Pons (tissue), 1 donor: ENCODE measurements around the gene GIT1.
"Not testable (repeated sequence)": the region's sequence is repeated elsewhere in the genome, so short reads cannot be mapped to it uniquely, and the experiment has no call there.

Source experiments
- DNase-seq: peaks from one replicate; pipeline ENCODE4 v3.0.0-alpha.2; 2016; ENCODE audit warnings: low spot score

Gene GIT1

DNA sequence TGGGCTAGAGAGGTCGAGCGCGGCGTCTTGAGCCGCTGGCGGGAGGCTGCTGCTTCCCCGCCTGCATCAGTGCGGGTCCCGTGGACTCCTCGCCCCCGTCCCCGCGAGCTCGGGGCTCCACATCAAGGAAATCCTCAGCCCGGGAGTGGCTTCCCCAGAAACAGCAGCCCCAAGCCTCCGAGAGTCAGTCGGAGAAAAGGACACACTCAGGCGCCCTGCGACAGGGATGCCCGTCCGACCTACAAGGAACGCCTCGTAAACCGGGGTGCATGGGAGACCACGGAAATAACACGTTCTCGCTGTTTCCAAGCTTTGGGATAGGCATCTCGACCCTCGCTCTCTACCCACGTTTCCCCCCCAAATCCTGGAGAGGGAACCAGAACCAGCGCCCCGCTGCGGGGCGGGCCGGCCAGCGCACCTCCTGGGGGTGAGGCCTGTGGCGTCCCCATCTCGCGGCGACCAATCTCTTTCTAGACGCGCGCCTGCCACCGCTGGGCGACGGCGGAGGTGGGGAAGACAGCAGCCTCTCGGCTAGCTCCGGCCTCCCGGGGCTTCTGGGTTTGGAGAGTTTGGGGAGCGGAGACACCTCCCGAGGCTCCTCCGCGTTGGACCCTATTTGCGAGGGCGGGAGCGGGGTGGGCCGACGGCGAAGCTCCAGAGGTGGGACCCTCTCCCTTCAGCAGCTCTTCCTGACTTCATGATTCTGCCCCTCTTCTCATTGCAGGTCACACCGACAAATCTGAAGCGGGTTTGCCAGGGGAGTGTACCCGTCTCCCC is 21.7 kb downstream of the GIT1 start:
- DNase-seq: no peak

DNA sequence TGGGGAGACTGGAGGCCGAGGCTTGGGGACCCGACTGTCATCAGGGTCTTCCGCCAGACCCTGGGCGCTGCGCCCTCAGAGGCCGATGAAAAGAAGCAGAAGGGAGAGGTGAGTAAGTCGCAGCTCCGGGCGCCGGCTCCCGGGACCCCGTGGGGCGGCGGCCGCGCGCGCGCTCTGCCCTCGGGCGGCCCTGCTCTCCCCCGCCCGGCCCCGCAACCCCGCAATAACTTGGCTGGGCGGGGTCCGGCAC is 22.2 kb downstream of the GIT1 start:
- DNase-seq: no peak

DNA sequence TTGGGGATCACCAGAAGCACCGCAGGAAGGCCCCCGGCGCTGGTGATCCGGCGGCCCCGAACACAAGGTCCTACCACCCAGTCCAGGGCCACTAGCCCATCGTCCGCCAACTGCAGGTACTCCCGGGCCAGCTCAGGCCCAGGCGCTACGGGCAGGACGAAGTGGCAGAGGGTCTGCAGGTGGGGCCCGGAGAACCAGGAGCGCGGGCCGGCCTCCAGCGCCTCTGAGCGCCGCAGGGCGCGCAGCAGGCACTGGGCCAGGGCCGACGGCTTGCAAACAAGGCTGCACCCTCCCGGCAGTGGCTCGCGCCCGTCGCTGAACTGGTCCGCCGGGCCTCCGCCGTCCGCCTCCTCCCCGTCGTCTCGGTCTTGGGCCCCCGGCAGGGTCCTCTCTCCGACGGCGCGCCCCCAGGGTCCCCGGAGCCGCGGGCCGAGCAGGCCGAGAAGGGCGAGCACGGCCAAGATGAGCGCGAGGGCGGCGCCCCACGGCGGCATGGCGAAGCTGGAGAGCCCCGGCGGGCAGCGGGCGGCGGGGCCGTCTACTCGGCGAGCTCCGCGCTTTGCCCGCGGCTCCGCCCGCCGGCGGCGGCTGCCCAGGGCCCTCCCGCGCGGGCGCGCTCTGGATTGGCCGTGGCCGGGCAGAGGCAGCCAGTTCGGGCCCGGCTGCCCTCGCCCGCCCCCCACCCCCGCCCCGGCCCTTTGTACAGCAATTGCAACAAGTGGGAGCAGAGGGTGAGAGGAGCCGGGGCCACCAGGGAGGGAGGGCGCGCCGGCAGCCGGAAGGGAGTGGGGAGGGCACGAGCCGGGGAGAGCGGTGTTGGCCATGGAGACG is 22.8 kb downstream of the GIT1 start, which contains the start of gene ABHD15:
ABHD15 (minus strand) TSS at position 565 of the 831 bp plus-strand sequence; CDS start at position 494, 71 bp downstream.
- no peak for DNase-seq

DNA sequence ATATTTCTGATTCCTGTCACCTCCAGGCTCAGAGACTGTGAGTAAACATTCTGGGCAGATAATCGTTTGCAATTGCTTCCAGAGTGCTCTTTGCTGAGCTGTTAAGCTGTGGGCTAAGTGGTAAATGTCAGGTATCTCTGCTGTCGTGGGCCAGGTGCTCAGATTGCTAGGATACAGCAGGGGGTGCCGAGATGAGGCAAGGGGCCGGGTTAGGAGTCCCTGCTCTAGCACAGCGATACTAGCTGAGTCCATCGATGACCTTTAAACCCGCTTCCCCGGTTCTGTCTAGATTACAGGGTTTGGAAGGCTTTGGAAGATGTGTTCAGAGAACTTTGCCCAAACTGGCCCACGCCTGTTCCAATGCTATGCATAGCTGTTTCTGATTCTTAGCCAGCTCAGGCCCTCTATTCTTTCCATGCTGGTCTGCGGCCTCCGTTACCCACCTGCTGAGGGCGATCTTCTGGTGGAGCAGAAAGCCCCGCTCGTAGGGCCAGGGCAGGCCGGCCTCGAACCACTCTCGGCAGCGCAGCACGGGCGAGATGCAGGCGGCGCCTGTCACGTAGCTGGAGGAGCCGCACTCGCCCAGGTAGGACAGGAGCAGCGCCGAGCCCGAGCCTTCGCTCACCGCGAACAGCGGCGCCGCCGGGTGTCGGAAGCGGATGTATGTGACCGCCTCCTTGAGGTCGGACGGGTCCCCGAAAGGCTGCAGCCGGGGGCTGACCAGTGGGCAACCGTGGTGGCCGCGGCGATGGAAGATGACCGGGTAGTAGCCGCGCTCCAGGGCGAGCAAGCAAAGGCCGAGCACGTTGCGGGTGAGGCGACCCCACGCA is 23.6 kb downstream of the GIT1 start:
- no peak for DNase-seq

DNA sequence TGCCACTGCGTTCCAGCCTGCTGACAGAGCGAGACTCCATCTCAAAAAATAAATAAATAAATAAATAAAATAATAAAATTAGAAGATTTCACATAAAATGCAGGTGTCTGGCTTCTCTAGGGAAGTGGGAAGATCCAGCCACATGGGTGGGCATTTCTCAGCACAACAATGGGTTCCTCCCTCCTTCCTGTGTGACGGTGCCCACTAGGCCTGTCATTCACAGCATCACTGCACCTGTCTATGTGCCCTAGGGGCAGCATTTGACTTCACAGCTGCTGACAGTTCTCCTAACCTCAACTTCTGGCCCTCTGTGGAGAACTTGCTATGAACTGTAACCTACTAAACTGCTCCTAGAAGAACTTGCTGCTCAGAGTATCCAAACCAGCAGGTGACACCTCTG is 25.6 kb downstream of the GIT1 start:
- DNase-seq: no peak

DNA sequence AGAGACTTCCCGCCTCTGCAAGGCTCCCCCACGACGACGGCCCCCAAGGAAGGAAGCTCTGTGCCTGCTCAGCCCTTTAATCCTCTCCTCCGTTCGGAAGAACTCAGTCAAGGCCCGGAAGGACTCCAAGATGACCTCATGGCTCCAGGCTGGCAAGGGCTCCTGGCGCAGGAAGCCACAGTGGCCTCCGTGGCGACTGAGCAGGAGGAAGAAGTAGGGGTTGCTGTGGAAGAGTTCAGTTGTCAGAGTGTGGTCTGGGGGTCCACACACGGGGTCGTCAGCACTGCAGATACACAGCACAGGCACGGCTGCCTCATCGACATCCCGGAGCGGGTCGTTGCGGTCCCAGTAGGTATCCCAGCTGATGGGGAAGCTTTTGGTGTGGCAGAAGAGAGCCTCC is 26.8 kb downstream of the GIT1 start:
- no peak for DNase-seq

DNA sequence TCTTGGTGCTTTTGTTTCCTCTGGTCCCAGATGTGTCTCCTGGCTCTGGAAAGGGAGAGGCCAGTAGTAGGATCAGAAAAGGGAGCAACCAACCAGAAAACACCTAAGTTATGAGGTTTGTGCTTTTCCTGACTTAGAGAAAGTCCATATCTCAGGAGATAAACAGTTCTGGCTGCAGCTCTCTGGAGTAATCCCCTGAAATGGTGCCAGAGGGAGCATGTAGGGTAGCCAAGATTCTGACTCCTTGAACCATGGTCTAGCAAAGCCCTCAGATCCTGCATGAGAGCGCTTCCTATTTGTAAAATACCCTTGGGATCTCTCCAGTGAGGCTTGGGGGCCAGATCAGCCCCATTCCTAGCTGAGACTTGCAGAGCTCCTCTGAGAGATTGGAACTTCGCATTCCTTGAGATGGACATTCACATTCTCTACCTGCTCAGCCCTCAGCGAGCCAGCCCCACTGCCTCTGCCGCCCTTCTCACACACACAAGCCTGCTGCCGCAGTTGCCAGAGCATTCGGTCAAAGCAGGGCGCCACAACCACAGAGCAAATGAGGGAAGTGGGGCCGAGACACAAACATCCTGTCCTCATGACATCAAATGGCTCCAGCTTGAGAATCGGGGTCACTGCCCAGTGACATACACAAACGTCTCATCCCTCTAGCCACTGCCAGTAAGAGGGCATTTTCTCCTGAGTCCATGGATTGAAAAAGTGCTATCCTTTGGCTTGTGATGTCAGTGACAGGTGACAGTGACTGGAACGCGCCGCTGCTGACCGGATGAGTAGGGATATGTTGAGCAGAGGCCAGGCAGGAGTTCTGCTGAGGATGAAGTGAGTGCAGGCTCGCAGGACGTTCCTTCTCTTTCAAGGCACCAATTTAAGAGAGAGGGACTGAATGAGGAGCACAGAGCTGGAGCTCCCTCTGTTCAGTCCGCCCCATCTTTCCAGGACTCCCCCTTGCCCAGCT is 27.6 kb downstream of the GIT1 start:
- no peak for DNase-seq

DNA sequence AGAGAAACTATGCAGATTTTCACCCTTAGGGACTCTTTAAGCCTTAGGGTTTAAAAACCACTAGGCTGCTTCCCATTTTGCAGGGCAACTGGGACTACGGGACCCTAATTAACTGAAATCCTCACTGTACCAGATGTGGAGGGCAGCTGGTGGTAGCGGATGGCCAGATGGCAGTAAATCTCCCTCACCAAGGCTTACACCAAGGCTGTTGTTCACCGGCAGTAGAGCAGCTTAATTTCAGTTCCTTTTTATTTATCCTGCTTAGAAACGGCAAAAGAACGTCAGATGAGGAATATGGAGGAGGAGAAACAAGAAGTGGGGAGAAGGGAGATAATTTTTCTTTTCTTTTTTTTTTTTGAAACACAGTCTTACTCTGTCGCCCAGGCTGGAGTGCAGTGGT is 29.1 kb downstream of the GIT1 start:
- no peak for DNase-seq

DNA sequence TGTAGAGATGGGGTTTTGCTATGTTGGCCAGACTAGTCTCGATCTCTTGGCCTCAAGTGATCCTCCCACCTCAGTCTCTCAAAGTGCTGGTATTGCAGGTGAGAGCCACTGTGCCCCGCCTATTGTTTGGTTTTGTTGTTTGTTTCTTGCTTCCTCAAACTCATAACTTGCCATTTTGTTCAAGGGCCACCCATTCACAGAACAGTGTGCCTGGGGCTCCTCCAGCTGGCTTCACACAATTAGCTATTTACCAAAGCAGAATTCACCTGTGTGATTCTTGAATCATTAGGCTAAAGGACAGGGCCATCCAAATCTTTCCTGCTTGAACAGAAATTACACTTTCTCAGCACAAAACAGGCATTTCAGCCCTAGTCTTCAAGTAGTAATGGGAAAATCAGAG is 29.8 kb downstream of the GIT1 start:
- DNase-seq: no peak

DNA sequence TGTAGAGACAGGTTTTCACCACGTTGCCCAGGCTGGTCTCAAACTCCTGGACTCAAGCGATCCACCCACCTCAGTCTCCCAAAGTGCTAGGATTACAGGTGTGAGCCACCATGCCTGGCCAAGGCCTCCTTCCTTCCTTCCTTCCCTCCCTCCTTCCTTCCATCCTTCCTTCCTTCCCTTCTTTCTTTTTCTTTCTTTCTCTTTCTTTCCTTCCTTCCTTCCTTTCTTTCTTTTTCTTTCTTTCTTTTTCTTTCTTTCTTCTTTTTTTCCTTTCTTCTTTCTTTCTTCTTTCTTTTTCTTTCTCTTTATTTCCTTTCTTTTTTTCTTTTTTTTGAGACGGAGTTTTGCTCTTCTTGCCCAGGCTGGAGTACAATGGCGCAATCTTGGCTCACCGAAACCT is 31.3 kb downstream of the GIT1 start:
- not testable (repeated sequence) for DNase-seq

DNA sequence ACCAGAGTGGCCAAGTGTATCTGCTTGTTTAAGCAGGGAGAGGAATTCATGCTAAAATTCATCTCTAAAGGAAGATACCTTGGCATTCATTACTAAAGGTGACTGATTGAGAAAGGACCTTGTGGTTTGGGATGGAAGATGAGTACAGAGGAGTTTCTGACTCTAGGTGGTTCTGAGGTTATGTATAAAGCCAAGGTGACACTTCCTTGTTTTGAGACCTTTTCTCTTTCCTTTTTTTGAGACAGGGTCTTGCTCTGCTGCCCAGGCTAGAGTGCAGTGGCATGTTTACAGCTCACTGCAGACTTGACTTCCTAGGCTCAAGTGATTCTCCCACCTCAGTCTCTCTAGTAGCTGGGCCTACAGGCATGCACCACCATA is 31.7 kb downstream of the GIT1 start:
- DNase-seq: no peak

DNA sequence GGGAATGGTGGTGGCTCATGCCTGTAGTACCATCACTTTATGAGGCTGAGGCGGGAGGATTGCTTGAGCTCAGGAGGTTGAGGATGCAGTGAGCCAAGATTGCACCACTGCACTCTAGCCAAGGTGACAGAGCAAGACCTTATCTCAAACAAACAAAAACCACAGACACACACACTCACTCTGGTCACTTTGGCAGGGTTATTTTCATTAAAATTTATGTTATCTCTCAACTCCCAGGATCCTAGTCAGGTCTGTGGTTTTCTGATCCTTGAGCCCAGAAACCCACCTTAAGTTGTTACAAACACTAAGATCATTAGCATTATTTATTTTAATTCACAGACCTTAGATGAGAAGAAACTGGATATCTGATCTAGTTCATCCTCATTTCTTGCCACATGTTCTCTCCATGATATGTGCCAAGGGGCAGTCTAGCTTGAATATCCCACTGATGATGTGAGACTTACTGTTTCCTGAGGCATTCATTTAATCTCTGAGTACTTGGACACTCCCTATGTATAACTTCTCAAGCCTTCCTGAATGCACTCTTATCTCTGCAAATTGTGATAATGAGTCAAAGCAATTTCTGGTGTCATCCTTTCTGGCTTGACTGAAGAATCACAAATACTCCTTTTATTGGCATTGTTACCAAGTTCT is 32.2 kb downstream of the GIT1 start:
- no peak for DNase-seq

DNA sequence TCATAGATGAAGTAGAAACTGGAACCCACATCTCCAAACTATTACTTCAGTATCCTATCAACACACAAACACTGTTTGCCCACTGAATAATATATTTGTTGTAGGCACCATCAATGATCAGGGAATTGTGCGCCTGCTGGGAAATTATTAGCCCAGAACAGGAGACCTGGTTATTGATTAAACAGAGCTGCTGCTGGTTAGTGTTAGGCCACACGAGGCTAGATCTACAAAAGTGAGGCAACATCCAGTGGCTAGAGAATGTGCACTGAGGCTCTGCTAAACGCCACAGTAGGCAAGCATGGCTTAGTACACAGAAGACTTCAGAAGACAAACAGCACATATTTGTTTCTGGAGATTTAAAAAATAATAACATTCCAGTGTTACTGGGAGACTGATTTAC is 33.6 kb downstream of the GIT1 start:
- no peak for DNase-seq

DNA sequence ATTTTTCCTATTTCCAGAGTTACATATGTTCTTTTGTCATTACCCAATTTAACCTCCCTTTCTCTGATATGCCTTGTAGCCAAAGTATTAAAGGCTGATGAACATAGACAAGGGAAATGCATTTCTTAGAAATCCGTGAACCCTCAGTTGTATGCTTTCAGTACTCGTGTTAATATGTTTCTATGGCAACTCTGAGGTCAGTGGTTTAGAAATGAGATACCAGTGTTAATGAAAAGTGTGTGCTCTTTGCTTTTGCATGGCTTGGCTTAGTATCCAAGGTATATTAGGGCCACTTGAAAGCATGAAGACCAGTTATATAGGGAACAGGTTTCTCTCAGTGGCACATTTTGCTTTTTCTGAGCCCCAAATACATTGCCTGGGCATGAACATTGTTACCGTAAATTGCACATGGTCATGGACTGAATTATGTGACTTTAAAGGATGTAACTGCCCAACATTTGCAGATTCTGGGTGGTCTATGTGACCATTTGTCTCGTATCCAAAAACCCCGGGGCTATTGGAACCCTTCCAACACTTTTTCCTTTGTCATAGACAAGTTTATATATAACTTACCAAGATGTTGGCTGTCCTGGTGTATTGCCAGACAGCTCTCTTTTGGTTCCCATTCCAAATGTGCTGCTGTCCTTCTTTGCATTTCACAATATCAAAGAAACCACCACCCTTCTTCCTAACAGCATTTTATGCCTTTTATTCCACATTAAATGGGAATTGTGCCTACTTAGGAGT is 40.1 kb downstream of the GIT1 start:
- no peak for DNase-seq

DNA sequence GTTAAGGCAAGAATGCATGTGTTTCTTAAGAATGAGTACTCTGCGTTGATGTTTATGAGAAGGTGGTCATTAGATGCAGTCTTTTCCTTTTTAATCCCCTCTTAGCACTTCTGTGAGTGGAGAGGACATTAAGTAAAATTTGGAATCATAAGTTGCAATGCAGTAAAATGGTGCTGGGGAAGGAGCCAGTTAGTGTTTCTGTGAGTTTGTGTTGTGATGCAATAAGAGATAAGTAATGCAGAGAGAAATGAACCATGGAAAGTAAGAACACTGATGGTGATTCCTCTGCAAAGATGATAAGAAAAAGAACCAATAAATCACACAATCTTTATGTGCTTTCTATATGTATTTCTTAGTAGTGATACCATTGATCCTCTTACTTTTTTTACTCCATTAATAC is 42.6 kb downstream of the GIT1 start:
- DNase-seq: no peak

DNA sequence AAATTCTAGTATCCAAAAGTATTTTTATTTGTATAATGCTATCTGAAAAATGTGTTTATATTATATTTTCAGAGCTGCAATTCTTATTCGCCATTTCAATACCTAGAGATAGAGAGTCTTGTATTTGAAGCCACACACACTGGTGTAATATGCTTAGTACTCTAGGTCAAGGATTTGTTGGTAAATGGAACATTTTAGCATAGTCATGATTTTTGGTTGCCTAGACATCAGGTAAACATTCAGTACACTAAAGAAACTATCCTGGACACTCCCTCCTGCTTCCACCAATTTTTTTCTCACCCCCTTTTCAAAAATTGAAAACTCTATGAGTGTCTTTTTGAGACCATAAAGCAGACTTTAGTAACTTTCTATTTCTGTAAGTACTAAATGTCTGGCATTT is 43.4 kb downstream of the GIT1 start:
- DNase-seq: no peak

DNA sequence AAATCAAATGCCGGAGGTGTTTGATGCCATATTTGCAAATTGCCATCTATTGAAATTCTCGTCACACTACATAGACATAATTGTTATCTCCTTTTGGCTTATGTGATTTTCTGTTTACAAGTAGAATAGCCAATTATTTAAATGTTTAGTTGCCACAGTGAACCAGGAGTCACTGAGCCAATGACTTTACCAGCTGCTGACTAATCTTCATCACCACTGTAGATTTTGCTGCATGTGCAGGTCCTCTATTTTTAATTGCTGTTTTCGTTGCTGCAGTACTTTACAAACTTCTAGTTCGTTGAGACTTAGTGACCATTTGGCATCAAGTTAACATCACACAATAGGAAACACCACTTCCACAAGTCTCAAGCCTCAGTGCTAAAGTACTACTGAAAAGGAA is 45.4 kb downstream of the GIT1 start:
- DNase-seq: no peak

DNA sequence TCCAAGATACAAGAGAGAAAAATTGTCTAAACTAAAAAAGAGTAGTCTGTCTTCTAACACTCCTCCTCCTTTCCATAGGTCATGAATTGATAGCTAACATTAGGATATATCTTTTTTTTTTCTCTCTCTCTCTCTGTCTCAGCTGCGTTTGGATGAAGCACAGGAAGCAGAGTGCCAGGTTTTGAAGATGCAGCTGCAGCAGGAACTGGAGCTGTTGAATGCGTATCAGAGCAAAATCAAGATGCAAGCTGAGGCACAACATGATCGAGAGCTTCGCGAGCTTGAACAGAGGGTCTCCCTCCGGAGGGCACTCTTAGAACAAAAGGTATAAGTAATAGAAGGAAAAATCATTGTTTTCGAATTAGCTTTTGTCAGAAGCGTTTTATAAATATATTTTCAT is 55.5 kb downstream of the GIT1 start:
- DNase-seq: peak; percentile 49

DNA sequence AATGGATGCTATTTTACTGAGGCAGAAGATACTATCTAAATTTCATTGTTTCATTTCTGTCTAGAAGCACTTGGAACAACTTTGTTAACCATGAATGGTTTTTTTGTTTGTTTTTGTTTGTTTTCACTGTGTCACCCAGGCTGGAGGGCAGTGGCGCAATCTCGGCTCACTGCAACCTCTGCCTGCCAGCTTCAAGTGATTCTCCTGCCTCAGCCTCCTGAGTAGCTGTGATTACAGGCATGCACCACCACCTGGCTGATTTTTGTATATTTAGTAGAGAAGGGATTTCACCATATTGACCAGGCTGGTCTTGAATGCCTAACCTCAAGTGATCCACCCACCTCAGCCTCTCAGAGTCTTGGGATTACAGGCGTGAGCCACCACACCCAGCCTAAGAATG is 63.1 kb downstream of the GIT1 start:
- no peak for DNase-seq

DNA sequence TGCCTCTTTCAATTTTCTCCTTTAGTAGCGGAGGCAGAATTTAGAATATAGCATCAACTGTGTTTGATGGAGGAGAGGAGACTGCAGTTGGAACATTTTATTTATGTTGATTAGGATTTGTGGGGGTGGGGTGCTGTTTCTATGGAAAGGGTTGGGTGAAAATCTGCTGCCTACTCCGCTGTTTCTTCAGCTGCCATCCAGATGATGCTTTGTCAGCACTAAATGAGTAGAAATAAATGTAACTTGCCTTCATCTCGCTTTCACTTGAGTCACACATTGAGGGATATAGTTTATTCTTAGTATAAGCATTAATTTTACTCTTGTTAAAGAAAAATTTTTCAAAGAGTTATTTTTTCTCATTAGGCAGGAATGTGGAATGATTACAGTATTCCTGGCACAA is 64.8 kb downstream of the GIT1 start:
- DNase-seq: no peak
